Smooth muscle cell (in vitro differentiated cells): ENCODE results near the gene TOP1. TPM values are rescaled to one million over a fixed set of nuclear protein-coding genes. Genes with fewer than 3 reads are reported as not detected.

ENCODE experiments used
- DNase-seq: peaks from one replicate; lab custom pipeline; 2025; ENCODE audit not compliant: unreplicated experiment; lab: John Stamatoyannopoulos, UW
- H2AFZ ChIP-seq: fragments of 200-600 bp; sonication (generic); 2 replicates; pipeline ENCODE4 v1.6.0; 2016; ENCODE audit warnings: antibody characterized with exemption, low read depth, mild to moderate bottlenecking
- H3F3A ChIP-seq: fragments of 200-600 bp; sonication (generic); 2 replicates; pipeline ENCODE4 v1.6.0; 2017; ENCODE audit warnings: antibody characterized with exemption, low read depth
- H3K27ac ChIP-seq: fragments of 200-600 bp; sonication (generic); 2 replicates; pipeline ENCODE4 v1.5.1; 2016; ENCODE audit warnings: low read depth, mild to moderate bottlenecking
- H3K27me3 ChIP-seq: fragments of 200-600 bp; sonication (generic); 2 replicates; pipeline ENCODE4 v1.6.1; 2016; ENCODE audit warnings: low read depth, mild to moderate bottlenecking
- H3K36me3 ChIP-seq: fragments of 200-600 bp; sonication (generic); 2 replicates; pipeline ENCODE4 v1.5.1; 2016; ENCODE audit warnings: low read depth
- H3K4me1 ChIP-seq: fragments of 200-600 bp; sonication (generic); 2 replicates; pipeline ENCODE4 v1.5.1; 2016; ENCODE audit warnings: low read depth
- H3K4me2 ChIP-seq: fragments of 200-600 bp; sonication (generic); 2 replicates; pipeline ENCODE4 v1.6.0; 2016; ENCODE audit warnings: mild to moderate bottlenecking
- H3K4me3 ChIP-seq: fragments of 200-600 bp; sonication (generic); 2 replicates; pipeline ENCODE4 v1.5.1; 2016; ENCODE audit warnings: mild to moderate bottlenecking
- H3K79me2 ChIP-seq: fragments of 200-600 bp; sonication (generic); 2 replicates; pipeline ENCODE4 v1.6.0; 2016; ENCODE audit warnings: low read depth, mild to moderate bottlenecking
- H3K9ac ChIP-seq: fragments of 200-600 bp; sonication (generic); 2 replicates; pipeline ENCODE4 v1.6.0; 2016; ENCODE audit warnings: low read depth
- H3K9me3 ChIP-seq: fragments of 200-600 bp; sonication (generic); replicated peaks from 2 replicates; pipeline ENCODE4 v1.5.1; 2016; ENCODE audit warnings: low read depth
- H4K20me1 ChIP-seq: fragments of 200-600 bp; sonication (generic); 2 replicates; pipeline ENCODE4 v1.6.0; 2016; ENCODE audit warnings: low read depth
- CTCF ChIP-seq: fragments of 200-600 bp; sonication (generic); IDR thresholded peaks from 2 replicates; pipeline ENCODE4 v1.5.1; 2017; ENCODE audit warnings: borderline replicate concordance, mild to moderate bottlenecking, antibody characterized with exemption; ENCODE audit not compliant: insufficient read depth, poor library complexity, severe bottlenecking
- WGBS: methylation state at CpG from one replicate; pipeline ENCODE4 v1.1.7; 2016; ENCODE audit warnings: low lambda C conversion rate; 5-methylcytosine and 5-hydroxymethylcytosine counted together
- microRNA-seq: library from miRNA; unstranded; fragments of <30 nt; microRNA quantifications from one replicate; pipeline ENCODE4, GENCODE V29; 2016; ENCODE audit warnings: borderline number of aligned reads
- polyA plus RNA-seq: library from polyadenylated mRNA; unstranded; fragments of >200 nt; fragmentation: Nextera tagmentation; extraction: Ambion mirVana; gene quantifications from 2 replicates; pipeline ENCODE4 v1.2.1, GENCODE V29; 2016
- small RNA-seq: library from RNA; depleted of rRNA; stranded (forward); fragments of <200 nt; gene quantifications from one replicate; pipeline ENCODE3, GENCODE V24; 2014
- total RNA-seq: library from RNA; depleted of rRNA; stranded (reverse); fragments of >200 nt; gene quantifications from 2 replicates; pipeline ENCODE4 v1.2.3, GENCODE V29; 2014

The TOP1 gene
- total and polyA plus RNA-seq, 2 experiments from 2014 or later = 17.0 to 28.6 TPM

DNA sequence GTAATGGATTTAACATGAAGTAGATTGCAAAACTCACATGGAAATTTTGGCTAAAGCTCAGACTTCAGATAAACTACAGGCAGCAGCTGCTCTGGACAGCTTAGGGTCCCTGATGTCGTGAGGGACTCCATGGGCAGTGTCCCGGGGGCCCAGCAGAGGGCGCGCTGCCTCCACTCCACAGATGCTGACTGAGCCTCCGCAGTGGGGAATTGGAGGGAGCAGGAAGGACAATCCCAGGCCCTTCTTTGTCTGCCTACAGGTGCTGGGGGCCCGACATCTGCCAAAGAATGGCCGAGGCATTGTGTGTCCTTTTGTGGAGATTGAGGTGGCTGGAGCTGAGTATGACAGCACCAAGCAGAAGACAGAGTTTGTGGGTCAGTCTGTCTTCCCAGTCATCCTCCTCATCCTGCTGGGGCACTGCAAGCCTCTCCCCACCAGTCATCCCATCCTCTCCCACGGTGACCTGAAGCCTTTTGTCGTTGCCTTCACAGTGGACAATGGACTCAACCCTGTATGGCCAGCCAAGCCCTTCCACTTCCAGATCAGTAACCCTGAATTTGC is 144.6 kb downstream of the TOP1 start:
- H3K79me2 ChIP-seq = no peaks in the 10 kb centered on the region
- TF ChIP-seq CTCF = peak; percentile 95
- no peak overlapping the region for H3K4me2 ChIP-seq
- 50% methylated on average over 9 of the region's 9 CpGs for WGBS
- H4K20me1 ChIP-seq = peaks cover 22% of the 10 kb centered on the region
- peaks cover 19% of the 10 kb centered on the region for H3K4me1 ChIP-seq
- H3F3A ChIP-seq = peaks cover 10% of the 10 kb centered on the region
- DNase-seq = peak; percentile 39
- no peaks in the 10 kb centered on the region for H3K27me3 ChIP-seq
- no peaks in the 10 kb centered on the region for H3K36me3 ChIP-seq
- no peaks in the 10 kb centered on the region for H3K9me3 ChIP-seq
- H3K4me3 ChIP-seq = no peak overlapping the region
- no peak overlapping the region for H3K9ac ChIP-seq
- H2AFZ ChIP-seq = no peak overlapping the region
- H3K27ac ChIP-seq = no peak overlapping the region

- Histone ChIP-seq H3K4me2 (no peak overlapping the region), H3K9ac (no peak overlapping the region), H3K4me1 (peaks cover 26% of the 10 kb centered on the region), H3K9me3 (no peaks in the 10 kb centered on the region), H3K4me3 (no peak overlapping the region), H3K27me3 (no peaks in the 10 kb centered on the region), H3K36me3 (no peaks in the 10 kb centered on the region), H3F3A (peaks cover 10% of the 10 kb centered on the region), H3K27ac (no peak overlapping the region), H4K20me1 (peaks cover 22% of the 10 kb centered on the region), H2AFZ (no peak overlapping the region), H3K79me2 (no peaks in the 10 kb centered on the region)
- TF ChIP-seq CTCF = no peak
- WGBS = 96% methylated on average over 13 of the region's 13 CpGs
- DNase-seq = no peak
Observed at GRCh38 chr20:41173791-41174341, 145.2 kb downstream of the TOP1 start.

Small RNA genes within 50 kb of the gene (microRNA-seq; reads per million reads assigned to microRNA genes)
- gene MIR6871 = 1.8 reads per million

Small RNA genes within 50 kb of the gene (small RNA-seq; reads per million reads assigned to genes)
- gene MIR6871 (not detected), gene RNU2-52P (not detected)

Other genes with a start within 250 kb of the TOP1 start
- gene PLCG1, start 108.7 kb downstream of the TOP1 start, total RNA-seq = 45.2 and 77.1 TPM in 2 replicates
- gene PLCG1, start 108.7 kb downstream of the TOP1 start, polyA plus RNA-seq = 36.9 and 38.5 TPM in 2 replicates